Bronchial epithelial cell (primary cell): ENCODE results near the gene EDNRA. TPM values are rescaled to one million over a fixed set of nuclear protein-coding genes. Genes with fewer than 3 reads are reported as not detected.
A peak's percentile ranks its signal among the peaks of the same experiment; 100 is the strongest.

Experiments
- DNase-seq: peaks from one replicate; pipeline ENCODE4 v3.0.0-alpha.2; 2010; ENCODE audit warnings: low read depth
- FAIRE-seq: peaks from 2 replicates; lab custom pipeline; 2011; peaks lifted over from hg19 to GRCh38; lab: Jason Lieb, UNC
- H3K27me3 ChIP-seq: 2 replicates; pipeline ENCODE4 v1.5.1; 2011; ENCODE audit warnings: low read length; ENCODE audit not compliant: control insufficient read depth, insufficient read depth
- H3K36me3 ChIP-seq: 2 replicates; pipeline ENCODE4 v1.5.1; 2011; ENCODE audit warnings: low read length; ENCODE audit not compliant: control insufficient read depth, insufficient read depth
- H3K4me3 ChIP-seq: 2 replicates; pipeline ENCODE4 v1.5.1; 2011; ENCODE audit warnings: mild to moderate bottlenecking, low read depth, low read length, control low read depth
- CTCF ChIP-seq: IDR thresholded peaks from 2 replicates; pipeline ENCODE4 v1.5.1; 2011; ENCODE audit warnings: mild to moderate bottlenecking, moderate library complexity, low read length, control low read depth, inconsistent platforms; ENCODE audit not compliant: insufficient read depth, severe bottlenecking
- total RNA-seq: library from RNA; depleted of rRNA; stranded (reverse); fragments of >200 nt; gene quantifications from 2 replicates; pipeline ENCODE4 v1.2.1, GENCODE V29; 2014

Gene EDNRA
- total RNA-seq, 1 donor from 2014 or later, result 3.7 TPM

GRCh38 chr4:147581606-147582350, 100.9 kb downstream of the EDNRA start:
- no peaks in the 10 kb centered on the region for H3K27me3 ChIP-seq
- H3K36me3 ChIP-seq, result no peaks in the 10 kb centered on the region
- DNase-seq, result peak; percentile 72
- H3K4me3 ChIP-seq, result no peak overlapping the region
- FAIRE-seq, result no peak
- TF ChIP-seq CTCF, result no peak

DNA sequence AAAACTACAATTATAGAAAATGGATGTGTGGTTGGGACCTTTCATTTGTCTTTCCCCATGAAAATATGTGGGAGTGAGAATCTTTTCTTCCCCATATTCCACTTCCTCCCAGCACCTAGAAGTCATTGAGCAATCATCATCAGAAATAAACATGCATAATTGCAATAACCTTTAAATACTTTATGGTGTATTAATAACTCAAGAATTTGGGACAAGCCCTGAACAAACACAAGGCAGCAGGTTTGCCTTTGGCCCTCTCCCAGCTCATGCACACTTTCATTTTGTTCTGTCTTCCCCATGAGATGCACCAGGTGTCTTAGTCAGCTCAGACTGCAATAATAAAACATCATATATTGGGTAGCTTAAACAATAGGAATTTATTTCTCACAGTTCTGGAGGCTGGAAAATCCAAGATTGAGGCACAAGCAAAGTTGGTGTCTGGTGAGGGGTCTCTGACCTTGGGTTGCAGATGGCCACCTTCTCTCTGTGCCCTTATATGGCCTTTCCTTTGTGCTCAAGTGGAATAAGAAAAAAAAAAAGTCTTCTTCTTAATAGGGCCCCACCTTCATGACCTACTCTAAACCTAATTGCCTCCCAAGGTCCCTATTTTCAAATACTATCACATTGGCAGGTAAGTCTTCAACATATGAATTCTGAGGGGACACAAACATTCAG, 101.6 kb downstream of the EDNRA start:
- peak; percentile 97 for DNase-seq
- no peak for TF ChIP-seq CTCF
- Histone ChIP-seq H3K27me3 (no peaks in the 10 kb centered on the region), H3K36me3 (no peaks in the 10 kb centered on the region), H3K4me3 (no peak overlapping the region)
- no peak for FAIRE-seq

DNA sequence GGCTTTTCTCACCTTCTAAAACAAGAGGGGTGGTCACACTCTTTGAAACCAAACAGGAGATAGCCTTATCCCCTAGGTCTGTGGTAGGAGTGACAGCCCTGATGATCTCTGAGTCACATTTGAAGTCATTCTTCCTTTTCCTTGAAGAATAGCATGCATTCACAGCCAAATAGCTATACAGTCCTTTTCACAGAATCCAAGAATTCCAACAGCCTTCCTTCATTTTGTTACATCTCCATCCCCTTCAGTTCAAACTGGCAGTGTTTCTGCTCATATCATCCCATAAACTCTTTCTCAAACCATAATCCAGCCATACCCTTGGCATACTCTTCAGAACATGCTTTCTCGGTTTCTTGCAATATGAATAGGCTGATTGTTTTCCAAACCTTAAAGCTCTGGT, 103.0 kb downstream of the EDNRA start:
- FAIRE-seq (no peak), DNase-seq (peak; percentile 44)
- Histone ChIP-seq H3K4me3 (no peak overlapping the region), H3K27me3 (no peaks in the 10 kb centered on the region), H3K36me3 (no peaks in the 10 kb centered on the region)
- TF ChIP-seq CTCF, result no peak

GRCh38 chr4:147586032-147586431, 105.1 kb downstream of the EDNRA start:
- no peaks in the 10 kb centered on the region for H3K36me3 ChIP-seq
- FAIRE-seq (no peak), DNase-seq (no peak)
- TF ChIP-seq CTCF, result no peak
- H3K4me3 ChIP-seq, result no peak overlapping the region
- no peaks in the 10 kb centered on the region for H3K27me3 ChIP-seq

- no peaks in the 10 kb centered on the region for H3K36me3 ChIP-seq
- H3K4me3 ChIP-seq, result no peak overlapping the region
- no peaks in the 10 kb centered on the region for H3K27me3 ChIP-seq
- FAIRE-seq (no peak), DNase-seq (no peak)
- TF ChIP-seq CTCF, result no peak
Measured at GRCh38 chr4:147586637-147587036, 105.7 kb downstream of the EDNRA start.

DNA sequence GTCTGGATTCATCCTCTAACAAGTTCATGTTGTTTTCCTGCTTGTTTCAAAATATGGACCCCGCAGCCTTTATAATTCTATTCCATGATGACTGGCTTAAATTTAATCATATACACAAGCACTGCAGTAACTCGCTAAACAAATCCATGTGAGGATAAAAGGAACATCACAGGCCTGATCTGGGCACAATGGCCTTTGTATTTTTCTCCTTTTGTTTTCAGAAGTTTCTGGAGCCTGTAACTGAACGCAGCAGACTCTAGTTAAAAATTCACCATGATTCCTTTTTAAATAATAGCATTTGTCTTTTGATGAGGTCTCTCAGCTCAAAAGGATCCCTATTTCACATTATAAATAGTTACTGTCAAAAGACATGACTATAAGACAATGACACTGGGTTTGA, 106.1 kb downstream of the EDNRA start:
- no peak overlapping the region for H3K4me3 ChIP-seq
- no peak for TF ChIP-seq CTCF
- no peak for FAIRE-seq
- no peak for DNase-seq
- no peaks in the 10 kb centered on the region for H3K27me3 ChIP-seq
- no peaks in the 10 kb centered on the region for H3K36me3 ChIP-seq
